ENCODE data around the gene EXOC1.

DNA sequence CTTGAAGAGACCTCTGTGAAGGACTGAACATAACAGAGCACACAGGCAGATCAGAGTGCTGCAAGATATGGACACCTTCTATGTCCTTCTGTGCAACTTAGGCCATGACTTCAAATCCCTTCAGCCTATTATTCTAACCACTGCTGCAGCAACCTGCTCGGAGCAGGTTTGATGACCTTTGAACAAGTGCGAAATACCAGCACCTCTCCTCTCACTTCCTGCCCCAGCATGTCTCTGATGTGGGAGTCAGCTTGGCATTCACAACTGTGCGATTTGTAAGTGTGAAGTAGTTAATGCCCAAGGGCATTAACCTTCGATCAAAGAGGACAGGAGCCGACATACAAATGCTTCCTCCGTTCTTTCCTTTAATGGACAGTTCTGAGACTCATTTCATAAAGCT lies 1.6 kb upstream of the EXOC1 start:
- TF ChIP-seq, protein P1, sequence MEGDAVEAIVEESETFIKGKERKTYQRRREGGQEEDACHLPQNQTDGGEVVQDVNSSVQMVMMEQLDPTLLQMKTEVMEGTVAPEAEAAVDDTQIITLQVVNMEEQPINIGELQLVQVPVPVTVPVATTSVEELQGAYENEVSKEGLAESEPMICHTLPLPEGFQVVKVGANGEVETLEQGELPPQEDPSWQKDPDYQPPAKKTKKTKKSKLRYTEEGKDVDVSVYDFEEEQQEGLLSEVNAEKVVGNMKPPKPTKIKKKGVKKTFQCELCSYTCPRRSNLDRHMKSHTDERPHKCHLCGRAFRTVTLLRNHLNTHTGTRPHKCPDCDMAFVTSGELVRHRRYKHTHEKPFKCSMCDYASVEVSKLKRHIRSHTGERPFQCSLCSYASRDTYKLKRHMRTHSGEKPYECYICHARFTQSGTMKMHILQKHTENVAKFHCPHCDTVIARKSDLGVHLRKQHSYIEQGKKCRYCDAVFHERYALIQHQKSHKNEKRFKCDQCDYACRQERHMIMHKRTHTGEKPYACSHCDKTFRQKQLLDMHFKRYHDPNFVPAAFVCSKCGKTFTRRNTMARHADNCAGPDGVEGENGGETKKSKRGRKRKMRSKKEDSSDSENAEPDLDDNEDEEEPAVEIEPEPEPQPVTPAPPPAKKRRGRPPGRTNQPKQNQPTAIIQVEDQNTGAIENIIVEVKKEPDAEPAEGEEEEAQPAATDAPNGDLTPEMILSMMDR (optimal IDR thresholded peaks at IDR 0.05 in 1 of 3, IDR thresholded peaks at IDR 0.05 in 1 of 3, conservative IDR thresholded peaks at IDR 0.05 in 1 of 3; ENCODE audit: extremely low read depth in 1 of 3, insufficient read depth in 2 of 3, low read length in 3 of 3), result no peak
- no peak for TF ChIP-seq EZH2 (IDR thresholded peaks at IDR 0.05; ENCODE audit: low read length)
